Inflammatory macrophage (primary cell): ENCODE data around the gene ADAMTS15.

ENCODE experiments used
- DNase-seq, 2 donors: peaks; one replicate each; pipeline ENCODE4 v3.0.0-alpha.2; 2020 to 2022

Gene ADAMTS15

GRCh38 chr11:130464291-130464812, 15.9 kb downstream of the ADAMTS15 start:
- DNase-seq = no peak

GRCh38 chr11:130465263-130465662, 16.8 kb downstream of the ADAMTS15 start:
- no peak for DNase-seq

- no peak for DNase-seq
Observed at GRCh38 chr11:130467116-130467900, 18.9 kb downstream of the ADAMTS15 start.

GRCh38 chr11:130469181-130469580, 20.7 kb downstream of the ADAMTS15 start:
- no peak for DNase-seq

- no peak for DNase-seq
Observed at GRCh38 chr11:130470832-130471706, 22.6 kb downstream of the ADAMTS15 start.

- no peak for DNase-seq
Observed at GRCh38 chr11:130471731-130472433, 23.4 kb downstream of the ADAMTS15 start.

- DNase-seq = no peak
Observed at GRCh38 chr11:130472434-130472961, 24.1 kb downstream of the ADAMTS15 start.

GRCh38 chr11:130473056-130473794, 24.8 kb downstream of the ADAMTS15 start:
- DNase-seq = no peak

GRCh38 chr11:130473795-130474377, 25.4 kb downstream of the ADAMTS15 start:
- DNase-seq = no peak

- DNase-seq = no peak
Observed at GRCh38 chr11:130474637-130475400, 26.4 kb downstream of the ADAMTS15 start.

- no peak for DNase-seq
Observed at GRCh38 chr11:130475426-130476053, 27.1 kb downstream of the ADAMTS15 start.

- DNase-seq = no peak
Observed at GRCh38 chr11:130476200-130476921, 27.9 kb downstream of the ADAMTS15 start.

- no peak for DNase-seq
Observed at GRCh38 chr11:130476922-130477491, 28.6 kb downstream of the ADAMTS15 start.

GRCh38 chr11:130477586-130478203, 29.2 kb downstream of the ADAMTS15 start:
- no peak for DNase-seq

GRCh38 chr11:130478204-130478701, 29.8 kb downstream of the ADAMTS15 start:
- no peak for DNase-seq

- DNase-seq = no peak
Observed at GRCh38 chr11:130478881-130479280, 30.4 kb downstream of the ADAMTS15 start.

GRCh38 chr11:130480186-130480585, 31.7 kb downstream of the ADAMTS15 start:
- no peak for DNase-seq

GRCh38 chr11:130480711-130481140, 32.3 kb downstream of the ADAMTS15 start:
- DNase-seq = no peak
